GM21515 (cell line): ENCODE measurements around the gene CPNE7.

Experiments used
- ATAC-seq: cut with Tn5 transposase; IDR thresholded peaks from one replicate; pipeline ENCODE4 v1.9.1; 2021; ENCODE audit not compliant: unreplicated experiment

CPNE7 gene

DNA sequence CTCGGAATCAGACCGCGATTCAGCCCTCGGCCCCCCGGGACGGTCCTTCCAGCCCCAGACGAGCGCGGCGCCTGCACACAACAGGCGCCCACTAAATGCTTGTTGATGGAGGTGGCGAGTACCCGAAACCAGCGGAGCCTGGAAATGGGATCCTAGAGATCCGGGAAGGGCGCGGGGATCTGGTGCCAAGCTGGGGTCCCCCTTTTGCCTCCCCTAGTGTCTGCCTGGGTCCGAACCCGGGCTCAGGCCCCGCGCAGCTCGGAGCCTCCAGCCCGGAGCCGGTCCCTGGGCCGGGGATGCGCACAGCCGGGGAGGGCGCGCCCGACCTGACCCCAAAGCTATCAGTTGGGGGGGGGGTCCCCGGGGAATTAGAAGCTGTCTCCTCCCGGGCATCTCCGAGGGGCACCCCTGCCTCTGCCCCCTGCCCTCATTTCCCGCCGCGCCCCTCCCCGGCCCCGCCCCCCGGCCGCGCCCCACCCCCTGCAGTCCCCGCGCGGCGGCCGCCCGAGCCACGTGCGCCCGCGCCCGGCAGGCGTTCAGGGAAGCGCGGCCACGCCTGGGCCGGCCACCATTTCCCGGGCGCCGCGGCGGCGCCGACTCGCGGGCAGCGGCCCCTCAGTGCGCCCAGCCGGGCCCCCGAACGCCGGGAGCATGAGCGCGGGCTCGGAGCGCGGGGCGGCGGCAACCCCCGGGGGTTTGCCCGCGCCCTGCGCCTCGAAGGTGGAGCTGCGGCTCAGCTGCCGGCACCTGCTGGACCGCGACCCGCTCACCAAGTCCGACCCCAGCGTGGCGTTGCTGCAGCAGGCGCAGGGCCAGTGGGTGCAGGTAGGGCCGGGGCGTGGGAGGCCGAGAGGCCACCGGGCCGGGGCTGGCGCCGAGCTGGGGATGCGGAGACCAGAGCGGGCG, at the start of gene CPNE7:
Gene CPNE7, plus strand, starts transcription at position 512 of the 906 bp plus-strand sequence. Its CDS starts 140 bp downstream, at position 652.
- ATAC-seq = no peak

DNA sequence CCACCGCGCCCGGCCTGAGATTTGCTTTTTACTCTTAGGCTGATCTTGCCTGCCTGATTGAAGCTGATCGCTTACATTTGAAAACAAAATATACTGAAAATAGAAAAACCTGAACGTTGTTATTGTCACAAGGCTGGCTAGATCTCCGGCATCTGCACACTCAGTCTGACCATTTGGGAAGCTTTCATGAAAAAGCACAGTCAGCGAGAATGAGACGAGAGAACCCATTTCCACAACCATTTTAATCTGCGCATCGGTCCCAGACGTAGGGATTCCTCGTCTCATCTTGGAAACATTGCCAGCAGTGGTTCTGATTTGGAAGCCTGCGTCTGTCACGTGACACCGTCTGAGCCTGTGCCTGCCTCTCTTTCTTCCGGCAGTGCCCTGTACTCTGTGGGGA, 46.5 kb upstream of the CPNE7 start:
- no peak for ATAC-seq

DNA sequence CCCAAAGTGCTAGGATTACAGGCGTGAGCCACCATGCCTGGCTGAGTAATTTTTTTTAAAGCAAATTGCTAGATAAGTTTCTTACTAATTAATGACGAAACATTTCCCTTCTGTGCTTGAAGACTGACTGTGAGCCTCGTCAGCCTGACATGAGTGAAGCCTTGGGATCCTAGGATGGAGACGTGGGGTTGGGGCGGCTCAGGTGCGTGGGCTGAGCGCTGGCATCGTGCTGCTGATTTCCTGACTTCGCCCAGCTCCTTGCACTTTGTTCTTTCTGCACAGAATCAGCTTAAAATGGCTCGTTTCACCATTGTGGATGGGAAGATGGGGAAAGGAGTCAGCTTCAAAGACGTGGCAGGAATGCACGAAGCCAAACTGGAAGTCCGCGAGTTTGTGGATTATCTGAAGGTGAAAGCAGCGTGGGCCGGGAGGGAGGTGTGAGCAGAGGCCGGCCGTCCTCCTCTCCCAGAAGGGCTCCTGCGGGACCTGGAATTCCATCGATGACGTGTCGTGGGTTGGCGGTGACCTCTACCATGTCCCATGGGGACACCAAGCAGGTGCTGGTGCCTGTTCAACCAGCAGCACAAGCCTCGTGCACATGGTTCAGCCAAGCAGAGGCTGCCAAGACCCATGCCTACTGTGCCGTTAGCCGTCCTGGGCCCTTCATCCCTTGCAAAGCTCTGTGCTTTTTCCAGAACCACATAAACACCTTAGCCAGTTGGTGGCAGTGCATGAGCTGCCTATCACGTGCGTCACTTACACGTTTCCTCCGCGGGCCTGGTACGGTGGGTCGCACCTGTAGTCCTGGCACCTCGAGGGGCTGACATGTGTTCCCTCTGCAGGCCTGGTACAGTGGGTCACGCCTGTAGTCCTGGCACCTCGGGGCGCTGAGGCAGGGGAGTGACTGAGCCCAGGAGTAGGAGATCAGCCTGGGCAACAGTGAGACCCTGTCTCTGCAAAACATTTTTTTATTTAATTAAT, 44.9 kb upstream of the CPNE7 start:
- no peak for ATAC-seq

DNA sequence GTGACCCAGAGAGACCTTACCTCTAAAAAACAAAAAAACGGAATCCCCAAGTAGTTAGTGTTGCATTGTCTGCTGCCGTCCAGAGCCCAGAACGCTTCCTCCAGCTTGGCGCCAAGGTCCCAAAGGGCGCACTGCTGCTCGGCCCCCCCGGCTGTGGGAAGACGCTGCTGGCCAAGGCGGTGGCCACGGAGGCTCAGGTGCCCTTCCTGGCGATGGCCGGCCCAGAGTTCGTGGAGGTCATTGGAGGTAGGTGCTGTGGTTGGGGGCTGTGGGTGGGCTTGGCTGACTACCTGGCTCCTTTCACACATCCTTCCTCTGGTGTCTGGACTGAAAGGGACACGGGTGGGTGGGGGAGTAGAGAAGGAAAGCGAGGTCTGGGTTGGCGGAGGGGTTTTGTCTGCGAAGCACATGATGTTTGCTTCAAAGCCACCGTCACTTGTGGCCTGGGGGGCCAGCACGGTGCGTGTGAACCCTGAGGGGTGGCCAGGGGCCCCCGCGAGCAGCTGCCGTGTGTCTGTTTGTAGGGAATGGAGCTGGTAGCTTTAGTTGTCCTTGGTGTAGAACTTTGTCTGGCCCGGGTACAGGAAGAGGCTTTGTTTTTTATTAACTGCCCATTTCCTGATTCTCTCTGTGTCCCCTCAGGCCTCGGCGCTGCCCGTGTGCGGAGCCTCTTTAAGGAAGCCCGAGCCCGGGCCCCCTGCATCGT, 43.6 kb upstream of the CPNE7 start:
- ATAC-seq = no peak

DNA sequence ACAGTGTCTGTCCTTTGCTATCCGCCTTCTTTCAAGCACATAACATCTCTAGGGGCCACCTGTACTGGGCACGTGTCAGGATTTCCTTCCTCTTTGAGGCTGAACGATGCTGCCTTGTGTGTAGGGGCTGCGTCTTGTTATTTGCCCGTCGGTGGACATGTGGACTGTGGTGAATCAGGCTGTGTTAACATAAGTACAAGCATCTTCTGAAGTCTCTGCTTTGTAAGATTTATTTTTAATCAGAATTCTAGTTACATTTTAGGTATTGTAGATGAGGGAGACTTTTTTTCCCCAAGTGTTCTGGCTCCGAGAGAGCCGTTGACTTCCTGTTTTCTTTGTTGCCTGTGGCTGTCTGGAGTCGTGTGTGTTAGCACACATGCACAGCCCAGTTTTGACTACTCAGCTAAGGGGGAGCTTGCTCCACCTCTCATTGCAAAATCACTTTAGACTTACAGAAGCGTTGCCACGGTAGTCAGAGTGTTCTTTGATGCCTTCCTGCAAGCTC, 41.3 kb upstream of the CPNE7 start:
- no peak for ATAC-seq

DNA sequence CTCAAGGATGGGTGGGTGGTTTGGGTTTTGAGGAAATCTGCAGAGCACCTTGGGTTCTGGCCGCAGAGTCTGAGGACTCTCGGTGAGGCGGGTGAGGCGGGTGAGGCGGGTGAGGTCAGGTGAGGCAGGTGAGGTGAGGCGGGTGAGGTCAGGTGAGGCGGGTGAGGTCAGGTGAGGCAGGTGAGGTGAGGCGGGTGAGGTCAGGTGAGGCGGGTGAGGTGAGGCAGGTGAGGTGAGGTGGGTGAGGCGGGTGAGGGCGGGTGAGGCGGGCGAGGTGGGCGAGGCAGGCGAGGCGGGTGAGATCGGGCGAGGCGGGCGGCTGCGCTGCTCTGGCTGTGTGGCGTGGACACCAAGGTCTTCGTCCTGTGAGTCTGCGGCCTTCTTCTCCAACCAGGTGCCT, 39.2 kb upstream of the CPNE7 start:
- no peak for ATAC-seq

DNA sequence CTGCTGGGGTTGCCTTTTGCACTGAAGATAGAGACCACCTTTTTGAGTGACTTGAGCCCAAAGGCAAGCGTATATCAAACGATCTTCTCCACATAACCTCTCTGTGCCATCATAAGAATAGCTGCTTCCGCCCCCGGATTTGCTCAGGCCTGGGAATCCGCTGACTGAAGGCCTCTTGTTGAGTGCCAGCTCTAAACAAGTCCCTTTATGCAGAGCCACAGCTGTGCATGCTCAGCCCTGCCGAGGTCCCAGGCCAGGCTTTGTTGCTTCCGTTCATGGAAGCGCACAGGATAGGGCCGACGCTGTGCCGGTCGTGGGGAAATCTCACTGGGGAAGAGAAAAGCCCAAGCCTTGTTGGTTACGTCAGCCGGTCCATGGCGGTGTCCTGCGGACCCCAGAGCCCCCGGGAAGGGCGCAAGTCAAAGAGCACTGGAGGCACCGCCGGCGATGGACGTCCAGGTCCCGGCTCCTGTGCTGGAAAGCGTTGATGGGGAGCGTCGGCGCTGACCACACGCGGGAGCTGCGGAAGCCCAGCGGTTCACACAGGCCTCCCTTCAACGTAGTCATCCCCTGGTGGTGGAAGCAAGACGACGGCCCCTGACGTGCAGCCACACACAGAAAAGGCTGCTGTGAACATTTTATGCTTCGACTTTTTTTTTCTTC, 38.5 kb upstream of the CPNE7 start:
- no peak for ATAC-seq

DNA sequence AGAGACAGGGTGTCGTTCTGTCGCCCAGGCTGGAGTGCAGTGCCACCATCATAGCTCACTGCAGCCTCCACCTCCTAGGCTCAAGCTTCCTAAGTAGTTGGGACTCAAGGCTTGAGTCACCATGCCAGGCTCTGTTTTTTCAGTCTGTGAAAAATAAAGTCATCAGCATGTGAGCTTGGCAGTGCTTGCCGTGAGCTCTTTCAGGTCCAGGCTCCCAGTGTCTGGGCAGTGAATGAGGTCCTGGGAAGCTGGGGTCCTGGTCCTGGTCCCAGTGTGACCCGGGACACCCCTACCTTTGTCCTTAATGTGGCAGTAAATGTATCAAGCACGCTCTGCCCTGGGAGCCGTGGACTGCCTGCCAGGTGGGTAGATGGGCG, 38.0 kb upstream of the CPNE7 start:
- ATAC-seq = no peak

DNA sequence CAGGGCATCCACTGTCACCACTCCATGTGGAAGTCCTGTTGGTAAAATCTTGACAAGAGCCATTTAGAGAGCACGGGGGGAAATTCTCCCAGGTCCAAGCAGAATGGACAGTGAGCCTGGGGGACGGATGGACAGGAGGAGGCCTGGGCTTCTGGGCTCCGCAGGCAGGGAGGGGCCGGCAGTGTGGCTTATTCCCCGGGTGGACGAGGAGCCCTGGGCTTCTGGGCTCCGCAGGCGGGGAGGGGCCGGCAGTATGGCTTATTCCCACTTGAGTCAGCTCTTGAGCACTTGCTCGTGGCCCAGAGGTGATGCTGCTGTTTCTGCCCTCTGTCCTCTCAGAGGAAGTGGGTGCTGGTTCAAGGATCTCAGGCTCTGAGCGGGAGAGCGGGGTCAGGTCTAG, 37.3 kb upstream of the CPNE7 start:
- ATAC-seq = no peak

DNA sequence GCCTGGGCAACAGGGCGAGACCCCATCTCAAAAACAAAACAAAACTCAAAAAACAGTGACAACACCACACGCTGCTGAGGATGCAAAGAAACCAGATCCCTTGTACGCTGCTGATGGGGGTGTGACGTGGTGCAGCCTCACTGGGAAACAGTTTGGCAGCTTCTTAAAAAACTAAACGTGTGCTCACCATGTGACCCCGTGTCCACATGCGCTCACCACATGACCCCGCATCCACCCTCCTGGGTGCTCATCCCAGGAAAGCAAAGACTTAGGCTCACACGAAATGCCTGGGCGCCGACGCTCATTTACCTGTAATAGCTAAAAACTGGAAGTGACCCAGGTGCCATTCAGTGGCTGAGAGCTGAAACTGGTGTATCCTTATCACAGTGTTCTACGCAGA, 35.0 kb upstream of the CPNE7 start:
- no peak for ATAC-seq

DNA sequence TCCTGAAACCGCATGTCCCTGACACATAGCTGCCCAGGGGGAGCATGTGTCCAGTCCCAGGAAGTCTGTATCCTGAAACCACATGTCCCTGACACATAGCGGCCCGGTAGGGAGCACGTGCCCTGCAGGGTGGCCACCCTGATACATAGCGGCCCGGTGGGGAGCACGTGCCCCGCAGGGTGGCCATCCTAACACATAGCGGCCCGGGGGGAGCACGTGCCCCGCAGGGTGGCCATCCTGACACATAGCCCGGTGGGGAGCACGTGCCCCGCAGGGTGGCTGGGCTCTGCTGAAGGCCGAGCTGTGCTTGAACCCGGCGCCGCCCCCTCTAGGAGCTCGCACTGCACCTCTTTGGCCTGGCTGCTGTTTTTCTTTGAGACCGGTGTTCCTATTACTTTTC, 33.8 kb upstream of the CPNE7 start:
- no peak for ATAC-seq

DNA sequence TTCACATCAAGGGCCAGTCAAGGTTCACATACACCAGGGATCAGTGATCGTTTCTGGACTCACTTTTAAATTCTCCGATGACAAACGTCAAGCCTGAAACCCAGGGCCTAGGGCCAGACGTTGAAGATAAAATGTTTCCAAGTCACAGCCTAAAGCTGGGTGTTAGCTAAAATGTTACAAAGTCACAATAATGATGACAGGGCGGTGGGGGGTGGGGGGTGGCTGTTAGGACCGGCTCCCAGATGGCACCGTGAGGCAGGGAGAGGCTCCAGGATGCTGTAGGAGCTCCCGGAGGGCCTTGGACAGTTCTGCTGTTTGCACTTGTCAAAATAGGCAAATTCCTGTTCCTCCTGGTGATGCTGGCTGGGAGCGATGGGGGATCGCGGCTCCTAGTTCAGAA, 31.4 kb upstream of the CPNE7 start:
- ATAC-seq = no peak

DNA sequence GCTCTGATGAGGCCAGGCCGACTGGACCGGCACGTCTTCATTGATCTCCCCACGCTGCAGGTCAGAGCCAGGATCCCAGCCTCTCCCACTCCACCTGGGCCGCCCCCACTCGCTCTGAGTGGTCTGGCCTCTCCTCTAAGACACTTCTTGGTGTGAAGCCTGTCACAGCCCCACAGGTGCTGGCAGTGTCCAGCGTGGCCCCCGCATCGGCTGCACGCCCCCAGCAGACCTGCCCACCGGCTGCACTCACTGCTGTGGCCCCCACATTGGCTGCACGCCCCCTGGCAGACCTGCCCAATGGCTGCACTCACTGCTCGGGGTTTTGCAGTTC, 30.9 kb upstream of the CPNE7 start:
- no peak for ATAC-seq

DNA sequence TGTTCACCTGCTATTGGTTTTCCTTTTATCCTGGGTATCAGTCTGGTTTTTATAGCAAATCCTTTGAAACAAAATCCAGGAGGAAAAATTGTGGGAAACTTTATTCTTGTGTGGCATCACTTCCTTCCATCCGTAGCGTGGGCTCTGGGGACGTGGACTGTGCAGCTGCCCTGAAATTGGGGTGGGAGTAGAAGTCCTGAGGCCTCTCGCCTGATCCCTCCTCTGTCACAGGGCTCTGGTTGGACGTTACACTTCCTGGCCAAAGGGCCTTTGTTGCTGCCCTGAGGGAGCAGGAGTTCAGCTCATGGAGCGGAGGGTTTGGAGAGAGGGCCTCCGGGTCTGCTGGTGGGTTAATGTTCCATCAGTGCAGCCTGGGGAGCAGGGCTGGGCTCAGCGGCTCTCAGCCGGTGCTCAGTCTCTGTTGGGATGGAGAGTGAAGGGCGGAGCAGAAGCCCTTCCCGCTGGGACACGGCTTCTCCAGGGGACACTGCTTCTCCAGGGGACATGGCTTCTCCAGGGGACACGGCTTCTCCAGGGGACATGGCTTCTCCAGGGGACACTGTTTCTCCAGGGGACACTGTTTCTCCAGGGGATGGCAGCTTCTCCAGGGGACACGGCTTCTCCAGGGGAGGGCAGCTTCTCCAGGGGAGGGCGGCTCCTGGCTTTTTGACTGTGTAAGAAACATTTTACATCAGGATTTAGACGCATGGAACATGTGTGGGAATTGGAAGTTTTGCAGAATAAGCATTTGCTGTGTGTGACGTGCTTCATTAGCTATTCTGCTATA, 30.3 kb upstream of the CPNE7 start:
- no peak for ATAC-seq

DNA sequence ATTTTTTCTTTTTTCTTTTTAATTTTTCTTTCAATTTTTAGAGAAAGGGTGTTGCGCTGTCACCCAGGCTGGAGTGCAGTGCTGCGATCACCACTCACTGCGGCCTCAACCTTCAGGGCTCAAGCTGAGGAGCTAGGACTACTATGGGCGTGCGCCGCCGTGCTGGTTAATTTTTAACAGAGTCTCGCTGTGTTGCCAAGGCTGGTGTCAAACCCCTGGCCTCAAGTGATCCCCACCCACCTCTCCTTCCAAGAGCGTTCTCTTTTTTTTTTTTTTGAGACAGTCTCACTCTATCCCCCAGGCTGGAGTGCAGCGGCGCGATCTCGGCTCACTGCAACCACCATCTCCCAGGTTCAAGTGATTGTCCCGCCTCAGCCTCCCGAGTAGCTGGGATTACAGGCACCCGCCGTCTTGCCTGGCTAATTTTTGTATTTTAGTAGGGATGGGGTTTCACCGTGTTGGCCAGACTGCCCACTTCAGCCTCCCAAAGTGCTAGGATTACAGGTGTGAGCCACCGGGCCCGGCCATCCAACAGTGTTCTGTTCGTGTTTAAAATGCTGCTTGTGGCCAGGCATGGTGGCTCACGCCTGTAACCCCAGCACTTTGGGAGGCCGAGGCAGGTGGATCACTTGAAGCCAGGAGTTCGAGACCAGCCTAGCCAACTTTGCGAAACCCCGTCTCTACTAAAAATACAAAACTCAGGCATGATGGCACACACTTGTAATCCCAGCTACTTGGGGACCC, 29.6 kb upstream of the CPNE7 start:
- no peak for ATAC-seq

DNA sequence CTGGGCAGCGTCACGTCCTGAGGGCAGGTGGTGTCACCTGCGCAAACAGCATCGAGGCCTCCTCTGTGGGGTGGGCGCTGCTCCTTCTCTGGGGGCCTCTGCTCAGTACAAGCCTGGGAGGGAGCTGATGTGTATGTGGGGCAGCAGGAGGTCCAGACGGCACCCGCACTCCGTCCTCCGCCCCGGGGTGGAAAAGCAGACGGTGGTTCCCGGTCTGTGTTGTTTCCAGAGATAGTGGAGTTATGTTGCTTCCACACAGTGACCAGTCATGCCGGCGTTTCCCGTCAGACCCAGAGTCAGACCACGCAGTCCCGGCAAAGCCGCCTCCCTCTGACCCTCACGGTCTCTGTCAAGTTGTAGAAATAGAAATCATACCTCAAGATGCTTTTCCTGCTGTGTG, 28.8 kb upstream of the CPNE7 start:
- no peak for ATAC-seq

DNA sequence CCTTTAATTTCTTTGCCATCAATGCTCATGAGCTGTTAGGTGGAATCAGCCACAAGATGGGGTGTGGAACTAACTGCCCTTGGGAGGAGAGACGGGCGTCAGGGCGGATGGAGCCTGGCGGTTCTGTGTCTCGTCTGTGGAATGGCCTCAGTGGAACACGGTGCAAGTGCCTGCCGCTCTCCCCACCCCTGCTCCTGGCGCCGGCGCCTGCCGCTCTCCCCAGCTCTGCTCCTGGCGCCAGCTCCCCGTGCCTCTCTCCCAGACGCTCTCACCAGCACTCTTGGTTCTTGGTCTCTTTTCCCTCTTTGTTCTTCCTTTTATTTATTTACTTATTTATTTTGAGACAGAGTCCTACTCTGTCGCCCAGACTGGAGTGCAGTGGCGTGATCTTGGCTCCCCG, 28.3 kb upstream of the CPNE7 start:
- ATAC-seq = no peak

DNA sequence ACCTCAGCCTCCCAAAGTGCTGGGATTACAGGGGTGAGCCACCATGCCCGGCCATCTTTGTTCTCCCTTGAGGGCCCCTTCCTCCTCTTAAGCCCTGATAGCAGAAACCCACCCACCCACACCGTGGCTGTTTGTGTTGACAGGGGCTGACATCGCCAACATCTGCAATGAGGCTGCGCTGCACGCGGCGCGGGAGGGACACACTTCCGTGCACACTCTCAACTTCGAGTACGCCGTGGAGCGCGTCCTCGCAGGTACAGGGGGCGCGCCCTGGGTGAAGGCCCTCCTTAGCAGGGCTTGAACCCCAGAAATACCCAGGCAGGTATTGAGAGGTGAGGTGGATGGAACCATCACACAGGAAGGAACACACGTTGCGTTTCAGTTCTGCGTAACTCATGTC, 27.7 kb upstream of the CPNE7 start:
- no peak for ATAC-seq

DNA sequence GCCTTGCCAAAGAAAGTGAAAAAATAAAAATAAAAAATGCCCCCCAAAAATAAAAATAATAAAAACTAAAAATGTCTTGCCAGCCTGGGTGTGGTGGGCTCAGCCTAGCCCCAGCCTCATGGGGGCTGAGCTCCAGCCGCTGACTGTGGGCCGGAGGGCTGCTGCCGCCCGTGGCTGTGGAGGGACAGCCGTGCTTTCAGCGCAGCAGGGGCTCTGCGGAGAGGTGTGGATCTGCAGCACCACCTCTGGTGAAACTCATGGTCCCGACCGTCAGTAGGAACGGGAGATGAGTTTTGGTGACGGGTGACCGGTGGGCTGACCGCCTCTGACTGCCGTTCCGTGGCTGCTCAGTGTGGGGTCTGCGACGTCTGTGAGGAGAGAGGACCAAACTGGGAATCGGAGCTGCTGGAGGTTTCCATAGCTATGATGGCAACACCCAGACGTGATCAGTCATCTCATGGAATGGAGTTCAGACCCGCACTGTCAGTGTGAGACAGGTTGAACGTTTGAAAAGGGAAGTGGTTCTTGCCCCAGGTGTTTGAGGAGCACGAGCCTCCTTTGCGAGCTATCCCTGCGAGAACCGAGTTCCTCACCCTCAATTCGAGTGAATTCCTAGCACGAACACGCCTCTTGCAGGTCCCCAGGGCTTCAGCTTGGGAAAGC, 27.1 kb upstream of the CPNE7 start:
- no peak for ATAC-seq
